ENCODE results near the gene STK39.

STK39 gene

GRCh38 chr2:168256448-168256847, 9.1 kb upstream of the STK39 start:
- Histone ChIP-seq H3K4me1 (ENCODE audit: control insufficient read depth in 1 of 2, insufficient read depth in 2 of 2, low read length in 2 of 2) (no peaks in the 10 kb centered on the region), H3K9me3 (ENCODE audit: control insufficient read depth in 1 of 2, low read length in 2 of 2) (peaks cover 0 to 14% of the 10 kb centered on the region in 2 donors), H3K27me3 (ENCODE audit: low read depth, low read length) (no peaks in the 10 kb centered on the region), H3K36me3 (ENCODE audit: control insufficient read depth in 1 of 2, insufficient read depth in 2 of 2, low read length in 2 of 2) (no peaks in the 10 kb centered on the region), H3K27ac (ENCODE audit: low read length) (no peak overlapping the region), H3K4me3 (ENCODE audit: low read depth in 1 of 2, low read length in 2 of 2) (no peak overlapping the region)

GRCh38 chr2:168255866-168256265, 8.5 kb upstream of the STK39 start:
- Histone ChIP-seq H3K9me3 (ENCODE audit: control insufficient read depth in 1 of 2, low read length in 2 of 2) (peaks cover 0 to 14% of the 10 kb centered on the region in 2 donors), H3K36me3 (ENCODE audit: control insufficient read depth in 1 of 2, insufficient read depth in 2 of 2, low read length in 2 of 2) (no peaks in the 10 kb centered on the region), H3K4me3 (ENCODE audit: low read depth in 1 of 2, low read length in 2 of 2) (no peak overlapping the region), H3K4me1 (ENCODE audit: control insufficient read depth in 1 of 2, insufficient read depth in 2 of 2, low read length in 2 of 2) (no peaks in the 10 kb centered on the region), H3K27ac (ENCODE audit: low read length) (no peak overlapping the region), H3K27me3 (ENCODE audit: low read depth, low read length) (no peaks in the 10 kb centered on the region)

GRCh38 chr2:168255103-168255502, 7.7 kb upstream of the STK39 start:
- no peaks in the 10 kb centered on the region for H3K36me3 ChIP-seq (ENCODE audit: control insufficient read depth in 1 of 2, insufficient read depth in 2 of 2, low read length in 2 of 2)
- no peak overlapping the region for H3K27ac ChIP-seq (ENCODE audit: low read length)
- peaks cover 0 to 12% of the 10 kb centered on the region in 2 donors for H3K9me3 ChIP-seq (ENCODE audit: control insufficient read depth in 1 of 2, low read length in 2 of 2)
- no peak overlapping the region for H3K4me3 ChIP-seq (ENCODE audit: low read depth in 1 of 2, low read length in 2 of 2)
- no peaks in the 10 kb centered on the region for H3K4me1 ChIP-seq (ENCODE audit: control insufficient read depth in 1 of 2, insufficient read depth in 2 of 2, low read length in 2 of 2)
- H3K27me3 ChIP-seq (ENCODE audit: low read depth, low read length), result no peaks in the 10 kb centered on the region

- Histone ChIP-seq H3K4me1 (ENCODE audit: control insufficient read depth in 1 of 2, insufficient read depth in 2 of 2, low read length in 2 of 2) (no peaks in the 10 kb centered on the region), H3K36me3 (ENCODE audit: control insufficient read depth in 1 of 2, insufficient read depth in 2 of 2, low read length in 2 of 2) (no peaks in the 10 kb centered on the region), H3K27ac (ENCODE audit: low read length) (no peak overlapping the region), H3K27me3 (ENCODE audit: low read depth, low read length) (no peaks in the 10 kb centered on the region), H3K9me3 (ENCODE audit: control insufficient read depth in 1 of 2, low read length in 2 of 2) (peaks cover 0 to 4% of the 10 kb centered on the region in 2 donors), H3K4me3 (ENCODE audit: low read depth in 1 of 2, low read length in 2 of 2) (no peak overlapping the region)
These were observed 7.0 kb upstream of the STK39 start for GRCh38 chr2:168254158-168254935.

- no peak overlapping the region for H3K4me3 ChIP-seq (ENCODE audit: low read depth in 1 of 2, low read length in 2 of 2)
- H3K9me3 ChIP-seq (ENCODE audit: control insufficient read depth in 1 of 2, low read length in 2 of 2), result no peaks in the 10 kb centered on the region
- H3K4me1 ChIP-seq (ENCODE audit: control insufficient read depth in 1 of 2, insufficient read depth in 2 of 2, low read length in 2 of 2), result no peaks in the 10 kb centered on the region
- H3K27me3 ChIP-seq (ENCODE audit: low read depth, low read length), result no peaks in the 10 kb centered on the region
- H3K27ac ChIP-seq (ENCODE audit: low read length), result no peak overlapping the region
- no peaks in the 10 kb centered on the region for H3K36me3 ChIP-seq (ENCODE audit: control insufficient read depth in 1 of 2, insufficient read depth in 2 of 2, low read length in 2 of 2)
These were observed 6.0 kb upstream of the STK39 start for GRCh38 chr2:168253379-168253778.

- Histone ChIP-seq H3K4me1 (ENCODE audit: control insufficient read depth in 1 of 2, insufficient read depth in 2 of 2, low read length in 2 of 2) (no peaks in the 10 kb centered on the region), H3K27me3 (ENCODE audit: low read depth, low read length) (no peaks in the 10 kb centered on the region), H3K4me3 (ENCODE audit: low read depth in 1 of 2, low read length in 2 of 2) (no peak overlapping the region), H3K36me3 (ENCODE audit: control insufficient read depth in 1 of 2, insufficient read depth in 2 of 2, low read length in 2 of 2) (no peaks in the 10 kb centered on the region), H3K9me3 (ENCODE audit: control insufficient read depth in 1 of 2, low read length in 2 of 2) (no peaks in the 10 kb centered on the region), H3K27ac (ENCODE audit: low read length) (no peak overlapping the region)
These were observed 5.6 kb upstream of the STK39 start for GRCh38 chr2:168252976-168253375.

GRCh38 chr2:168246483-168247340, 683 bp downstream of the STK39 start:
- H3K27me3 ChIP-seq (ENCODE audit: low read depth, low read length), result no peaks in the 10 kb centered on the region

GRCh38 chr2:168246072-168246482, 1.3 kb downstream of the STK39 start:
- Histone ChIP-seq H3K27me3 (ENCODE audit: low read depth, low read length) (no peaks in the 10 kb centered on the region), H3K4me1 (ENCODE audit: control insufficient read depth in 1 of 2, insufficient read depth in 2 of 2, low read length in 2 of 2) (peaks cover 4 to 14% of the 10 kb centered on the region in 2 donors), H3K27ac (ENCODE audit: low read length) (peak overlapping the region; percentile 72), H3K9me3 (ENCODE audit: control insufficient read depth in 1 of 2, low read length in 2 of 2) (no peaks in the 10 kb centered on the region), H3K4me3 (ENCODE audit: low read depth in 1 of 2, low read length in 2 of 2) (peak overlapping the region; percentile 81 to 92), H3K36me3 (ENCODE audit: control insufficient read depth in 1 of 2, insufficient read depth in 2 of 2, low read length in 2 of 2) (no peaks in the 10 kb centered on the region)

More at GRCh38 chr2:168246483-168247340, 683 bp downstream of the STK39 start:
- H3K9me3 ChIP-seq (ENCODE audit: control insufficient read depth in 1 of 2, low read length in 2 of 2), result no peaks in the 10 kb centered on the region
- peak overlapping the region; percentile 72 for H3K27ac ChIP-seq (ENCODE audit: low read length)
- H3K4me3 ChIP-seq (ENCODE audit: low read depth in 1 of 2, low read length in 2 of 2), result peak overlapping the region; percentile 81 to 92
- H3K36me3 ChIP-seq (ENCODE audit: control insufficient read depth in 1 of 2, insufficient read depth in 2 of 2, low read length in 2 of 2), result no peaks in the 10 kb centered on the region
- peaks cover 4 to 8% of the 10 kb centered on the region in 2 donors for H3K4me1 ChIP-seq (ENCODE audit: control insufficient read depth in 1 of 2, insufficient read depth in 2 of 2, low read length in 2 of 2)

GRCh38 chr2:168245074-168245825, 2.1 kb downstream of the STK39 start:
- Histone ChIP-seq H3K27ac (ENCODE audit: low read length) (peak overlapping the region; percentile 68), H3K27me3 (ENCODE audit: low read depth, low read length) (no peaks in the 10 kb centered on the region), H3K9me3 (ENCODE audit: control insufficient read depth in 1 of 2, low read length in 2 of 2) (no peaks in the 10 kb centered on the region), H3K36me3 (ENCODE audit: control insufficient read depth in 1 of 2, insufficient read depth in 2 of 2, low read length in 2 of 2) (no peaks in the 10 kb centered on the region), H3K4me1 (ENCODE audit: control insufficient read depth in 1 of 2, insufficient read depth in 2 of 2, low read length in 2 of 2) (peaks cover 4 to 20% of the 10 kb centered on the region in 2 donors), H3K4me3 (ENCODE audit: low read depth in 1 of 2, low read length in 2 of 2) (peak overlapping the region in 1 of 2 donors; percentile 81)

GRCh38 chr2:168244318-168244717, 3.1 kb downstream of the STK39 start:
- peak overlapping the region; percentile 68 for H3K27ac ChIP-seq (ENCODE audit: low read length)
- H3K4me1 ChIP-seq (ENCODE audit: control insufficient read depth in 1 of 2, insufficient read depth in 2 of 2, low read length in 2 of 2), result peaks cover 4 to 20% of the 10 kb centered on the region in 2 donors

GRCh38 chr2:168243061-168243460, 4.3 kb downstream of the STK39 start:
- peaks cover 4 to 23% of the 10 kb centered on the region in 2 donors for H3K4me1 ChIP-seq (ENCODE audit: control insufficient read depth in 1 of 2, insufficient read depth in 2 of 2, low read length in 2 of 2)

More at GRCh38 chr2:168244318-168244717, 3.1 kb downstream of the STK39 start:
- no peaks in the 10 kb centered on the region for H3K36me3 ChIP-seq (ENCODE audit: control insufficient read depth in 1 of 2, insufficient read depth in 2 of 2, low read length in 2 of 2)
- H3K9me3 ChIP-seq (ENCODE audit: control insufficient read depth in 1 of 2, low read length in 2 of 2), result no peaks in the 10 kb centered on the region
- H3K4me3 ChIP-seq (ENCODE audit: low read depth in 1 of 2, low read length in 2 of 2), result peak overlapping the region in 1 of 2 donors; percentile 13
- H3K27me3 ChIP-seq (ENCODE audit: low read depth, low read length), result no peaks in the 10 kb centered on the region

More at GRCh38 chr2:168243061-168243460, 4.3 kb downstream of the STK39 start:
- Histone ChIP-seq H3K36me3 (ENCODE audit: control insufficient read depth in 1 of 2, insufficient read depth in 2 of 2, low read length in 2 of 2) (no peaks in the 10 kb centered on the region), H3K27me3 (ENCODE audit: low read depth, low read length) (no peaks in the 10 kb centered on the region), H3K27ac (ENCODE audit: low read length) (no peak overlapping the region), H3K9me3 (ENCODE audit: control insufficient read depth in 1 of 2, low read length in 2 of 2) (no peaks in the 10 kb centered on the region), H3K4me3 (ENCODE audit: low read depth in 1 of 2, low read length in 2 of 2) (no peak overlapping the region)

All from muscle layer of duodenum (tissue), 2 donors.